ENCODE data around the gene APOC4.
"Not testable (repeated sequence)": the region's sequence is repeated elsewhere in the genome, so short reads cannot be mapped to it uniquely, and the experiment has no call there.

Gene APOC4

DNA sequence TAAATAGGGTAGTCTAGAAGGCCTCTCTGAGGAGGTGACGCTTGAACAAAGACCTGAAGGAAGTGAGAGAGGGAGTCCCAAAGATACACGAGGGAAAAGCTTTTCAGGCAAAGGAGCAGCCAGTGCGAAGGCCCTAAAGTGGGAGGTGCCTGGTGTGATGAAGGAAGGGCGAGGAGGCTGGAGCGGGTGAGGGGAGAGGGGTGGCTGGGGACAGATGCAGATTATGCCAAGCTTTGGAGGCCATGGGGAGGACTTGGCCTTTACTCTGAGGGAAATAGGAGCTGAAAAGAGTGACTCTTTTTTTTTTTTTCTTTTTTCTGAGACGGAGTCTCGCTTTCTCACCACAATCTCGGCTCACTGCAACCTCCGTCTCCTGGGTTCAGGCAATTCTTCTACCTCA is 16.1 kb downstream of the APOC4 start:
- DNase-seq (ENCODE audit: low read depth in 2 of 2): no peak

DNA sequence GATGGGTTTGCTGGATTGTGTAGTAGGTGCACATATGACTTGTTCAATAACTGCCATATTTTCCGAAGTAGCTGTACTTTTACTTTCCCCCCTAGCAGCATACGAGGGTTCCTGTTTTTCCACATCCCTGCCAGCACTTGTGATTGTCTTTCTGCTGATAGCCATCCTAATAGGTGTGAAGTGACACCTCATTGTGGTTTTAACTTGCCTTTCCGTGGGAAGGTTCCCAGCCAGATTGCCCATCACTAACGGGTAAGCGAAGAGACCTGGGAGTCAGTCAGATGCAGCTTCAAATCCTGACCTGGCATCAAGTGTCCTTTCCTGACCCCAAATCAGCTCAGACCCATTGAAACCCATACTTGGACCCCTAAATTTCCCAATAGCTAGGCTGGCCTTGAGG is 17.7 kb downstream of the APOC4 start:
- no peak for DNase-seq (ENCODE audit: low read depth in 2 of 2)

GRCh38 chr19:44960906-44961728 is 19.1 kb downstream of the APOC4 start:
- no peak for DNase-seq (ENCODE audit: low read depth in 2 of 2)

- DNase-seq (ENCODE audit: low read depth in 2 of 2): no peak
These were observed 19.8 kb downstream of the APOC4 start for GRCh38 chr19:44961821-44962220.

GRCh38 chr19:44968118-44968517 is 26.1 kb downstream of the APOC4 start:
- no peak for DNase-seq (ENCODE audit: low read depth in 2 of 2)

GRCh38 chr19:44968670-44969069 is 26.6 kb downstream of the APOC4 start:
- no peak for DNase-seq (ENCODE audit: low read depth in 2 of 2)

DNA sequence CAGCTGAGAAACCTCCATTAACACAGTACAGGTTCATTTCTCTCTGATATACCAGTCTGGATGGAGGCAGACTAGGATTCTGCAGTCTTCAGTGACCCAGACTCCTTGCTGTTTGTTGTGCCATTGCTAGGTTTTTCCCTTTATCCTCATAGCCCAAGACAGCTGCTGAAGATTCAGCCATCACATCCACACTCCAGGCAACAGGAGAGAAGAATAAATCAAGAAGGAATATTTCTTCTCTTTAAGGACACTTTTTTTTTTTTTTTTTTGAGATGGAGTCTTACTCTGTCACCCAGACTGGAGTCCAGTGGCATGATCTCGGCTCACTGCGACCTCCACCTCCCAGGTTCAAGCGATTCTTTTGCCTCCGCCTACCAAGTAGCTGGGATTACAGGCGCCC is 27.4 kb downstream of the APOC4 start:
- no peak for DNase-seq (ENCODE audit: low read depth in 2 of 2)

GRCh38 chr19:44971451-44971850 is 29.4 kb downstream of the APOC4 start:
- not testable (repeated sequence) for DNase-seq (ENCODE audit: low read depth in 2 of 2)

DNA sequence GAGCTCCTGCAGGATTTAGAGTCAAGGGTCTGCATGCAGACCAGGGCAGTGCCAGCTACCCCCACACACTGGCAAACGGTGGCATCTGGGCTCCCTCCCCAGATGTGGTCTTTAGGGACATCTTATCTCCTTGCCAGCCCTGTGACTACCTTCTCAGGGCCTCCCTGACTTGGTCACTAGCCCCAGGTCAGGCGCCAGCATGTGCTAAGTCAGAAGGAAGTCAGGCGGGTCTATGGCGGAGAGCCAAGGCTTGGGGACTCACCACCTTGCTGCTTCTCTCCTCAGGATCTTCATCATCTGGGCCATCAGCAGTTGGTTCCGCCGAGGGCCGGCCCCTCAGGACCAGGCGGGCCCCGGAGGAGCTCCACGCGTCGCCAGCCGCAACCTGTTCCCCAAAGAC is 30.8 kb downstream of the APOC4 start:
- DNase-seq (ENCODE audit: low read depth in 2 of 2): no peak

- no peak for DNase-seq (ENCODE audit: low read depth in 2 of 2)
These were observed 32.1 kb downstream of the APOC4 start for GRCh38 chr19:44973982-44974735.

- no peak for DNase-seq (ENCODE audit: low read depth in 2 of 2)
These were observed 32.8 kb downstream of the APOC4 start for GRCh38 chr19:44974857-44975256.

DNA sequence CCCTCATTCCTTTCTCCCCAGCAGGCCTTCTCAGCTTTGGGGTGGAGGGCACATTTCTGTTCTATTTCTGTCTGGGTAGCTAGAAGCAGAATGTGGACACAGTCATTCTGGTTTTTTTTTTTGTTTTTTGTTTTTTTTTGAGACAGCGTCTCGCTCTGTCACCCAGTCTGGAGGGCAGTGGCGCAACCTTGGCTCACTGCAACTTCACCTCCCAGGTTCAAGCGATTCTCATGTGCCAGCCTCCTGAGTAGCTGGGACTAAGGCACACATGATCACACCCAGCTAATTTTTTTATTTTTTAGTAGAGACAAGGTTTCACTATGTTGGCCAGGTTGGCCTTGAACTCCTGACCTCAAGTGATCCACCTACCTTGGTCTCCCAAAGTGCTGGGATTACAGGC is 33.4 kb downstream of the APOC4 start:
- DNase-seq (ENCODE audit: low read depth in 2 of 2): no peak

DNA sequence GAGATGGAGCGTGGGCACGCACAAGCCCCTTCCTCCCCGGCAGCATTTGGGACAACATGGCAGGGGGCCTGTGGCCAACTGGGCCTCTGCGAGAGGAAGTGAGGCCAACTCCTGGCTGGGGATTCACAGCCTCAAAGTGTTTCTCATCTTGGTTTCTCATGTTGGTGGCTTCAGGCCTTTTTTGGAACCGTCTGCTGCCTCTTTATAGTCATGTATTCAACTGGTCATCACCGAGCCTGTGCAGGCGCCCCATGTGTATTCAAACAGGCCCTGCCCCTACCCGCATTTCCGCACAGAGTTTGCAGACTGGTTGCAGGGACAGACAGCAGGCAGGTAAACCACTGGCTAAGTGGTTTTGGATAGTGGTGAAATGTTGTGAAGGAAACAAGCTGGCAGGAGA is 42.0 kb downstream of the APOC4 start:
- no peak for DNase-seq (ENCODE audit: low read depth in 2 of 2)

DNA sequence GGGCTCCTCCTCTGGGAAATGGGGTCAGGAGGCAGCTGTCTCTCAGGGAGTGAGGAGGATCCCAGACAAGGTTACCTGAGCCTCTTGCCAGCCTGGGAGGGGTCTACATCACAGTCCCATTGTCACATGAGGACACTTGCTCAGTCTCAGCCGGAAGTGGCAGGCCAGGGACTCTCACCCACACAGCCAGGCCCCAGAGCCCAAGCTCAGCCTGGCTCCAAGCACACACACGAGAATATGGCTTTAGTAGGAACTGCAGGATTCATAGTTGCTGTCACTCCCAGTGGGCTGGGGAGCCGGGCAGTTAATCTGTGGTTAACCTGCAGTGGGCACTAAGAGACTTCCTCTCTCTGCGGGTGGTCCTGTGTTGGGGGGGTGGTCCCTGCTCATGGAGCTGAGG is 43.4 kb downstream of the APOC4 start:
- no peak for DNase-seq (ENCODE audit: low read depth in 2 of 2)

DNA sequence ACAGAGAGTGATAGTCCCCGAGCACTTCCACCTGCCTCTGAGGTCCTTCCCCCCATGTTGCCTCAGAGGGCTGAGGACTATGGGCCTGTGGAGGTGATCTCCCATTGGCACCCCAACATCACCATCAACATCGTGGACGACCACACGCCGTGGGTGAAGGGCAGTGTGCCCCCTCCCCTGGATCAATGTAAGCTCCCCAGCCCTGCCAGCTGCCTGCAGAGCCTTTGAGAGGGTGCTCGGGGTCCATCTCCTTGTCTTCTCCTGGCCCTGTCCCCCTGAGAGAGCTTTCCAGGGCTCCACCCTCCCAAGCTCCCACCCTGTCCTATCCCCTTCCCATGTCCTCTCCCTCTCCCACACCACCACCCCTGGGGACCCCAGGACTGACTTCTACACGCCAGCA is 44.4 kb downstream of the APOC4 start:
- no peak for DNase-seq (ENCODE audit: low read depth in 2 of 2)

DNA sequence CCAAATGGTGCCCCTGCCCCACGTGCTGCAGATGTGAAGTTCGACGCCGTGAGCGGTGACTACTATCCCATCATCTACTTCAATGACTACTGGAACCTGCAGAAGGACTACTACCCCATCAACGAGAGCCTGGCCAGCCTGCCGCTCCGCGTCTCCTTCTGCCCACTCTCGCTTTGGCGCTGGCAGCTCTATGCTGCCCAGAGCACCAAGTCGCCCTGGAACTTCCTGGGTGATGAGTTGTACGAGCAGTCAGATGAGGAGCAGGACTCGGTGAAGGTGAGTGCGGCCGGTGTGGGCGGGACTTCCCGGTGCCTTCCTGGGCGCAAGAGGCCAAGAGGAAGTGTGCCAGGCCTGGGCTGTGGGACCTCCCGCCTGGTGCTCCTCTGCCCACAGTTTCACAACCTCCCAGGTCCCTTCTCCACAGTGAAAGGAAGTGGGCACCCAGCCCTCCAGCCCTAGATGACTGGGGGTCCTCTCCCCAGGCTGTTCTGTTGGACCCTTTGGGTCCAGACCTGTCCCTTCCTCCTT is 45.2 kb downstream of the APOC4 start:
- DNase-seq (ENCODE audit: low read depth in 2 of 2): no peak

DNA sequence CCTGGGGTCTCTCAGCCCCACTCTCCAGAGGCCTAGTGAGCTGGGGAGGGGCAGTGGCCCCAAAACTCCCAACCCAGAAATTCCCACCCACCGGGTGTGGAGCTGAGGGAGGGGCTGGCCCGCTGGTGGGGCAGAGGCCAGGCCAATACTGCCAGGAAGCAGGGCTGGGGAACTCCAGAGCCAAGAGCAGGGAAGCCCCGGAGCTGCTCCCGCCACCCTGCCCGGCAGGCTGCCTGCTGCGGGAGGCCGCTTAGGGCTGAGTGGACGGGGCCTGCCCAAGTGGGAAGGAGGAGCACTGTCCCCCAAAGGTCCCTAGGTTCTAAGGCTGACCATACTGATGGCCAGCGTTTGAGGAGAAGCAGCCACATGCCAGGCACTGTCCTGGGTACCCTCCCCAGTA is 46.2 kb downstream of the APOC4 start:
- no peak for DNase-seq (ENCODE audit: low read depth in 2 of 2)

DNA sequence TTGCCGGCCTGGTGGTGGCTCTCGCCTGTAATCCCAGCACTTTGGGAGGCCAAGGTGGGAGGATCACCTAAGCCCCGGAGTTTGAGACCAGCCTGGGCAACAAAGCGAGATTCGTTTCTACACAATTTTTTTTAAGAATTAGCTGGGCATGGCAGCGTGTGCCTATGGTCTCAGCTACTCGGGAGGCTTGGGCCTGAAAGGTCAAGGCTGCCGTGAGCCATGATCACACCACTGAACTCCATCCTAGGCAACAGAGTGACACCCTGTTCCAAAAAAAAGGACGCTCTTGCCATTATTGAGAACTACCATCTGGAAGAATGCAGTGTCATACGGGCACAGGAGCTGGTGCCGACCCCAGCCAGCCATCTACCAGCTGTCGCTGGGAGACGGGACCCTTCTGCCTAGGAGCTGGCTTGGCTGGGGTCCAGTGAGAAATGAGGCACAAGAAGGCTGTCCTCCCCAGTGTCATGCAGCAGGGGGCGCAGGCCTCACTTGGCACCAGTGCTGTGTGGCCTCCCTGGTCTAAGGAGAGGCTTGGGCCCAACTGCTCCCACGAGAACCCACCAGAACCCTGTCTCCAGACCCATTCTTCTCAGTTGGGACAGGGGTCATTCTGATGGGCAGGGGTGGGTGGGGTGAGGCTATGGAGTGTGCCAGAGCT is 47.0 kb downstream of the APOC4 start:
- peak; percentile 19 to 27 for DNase-seq (ENCODE audit: low read depth in 2 of 2)

GRCh38 chr19:44990459-44990858 is 48.4 kb downstream of the APOC4 start:
- DNase-seq (ENCODE audit: low read depth in 2 of 2): no peak

DNA sequence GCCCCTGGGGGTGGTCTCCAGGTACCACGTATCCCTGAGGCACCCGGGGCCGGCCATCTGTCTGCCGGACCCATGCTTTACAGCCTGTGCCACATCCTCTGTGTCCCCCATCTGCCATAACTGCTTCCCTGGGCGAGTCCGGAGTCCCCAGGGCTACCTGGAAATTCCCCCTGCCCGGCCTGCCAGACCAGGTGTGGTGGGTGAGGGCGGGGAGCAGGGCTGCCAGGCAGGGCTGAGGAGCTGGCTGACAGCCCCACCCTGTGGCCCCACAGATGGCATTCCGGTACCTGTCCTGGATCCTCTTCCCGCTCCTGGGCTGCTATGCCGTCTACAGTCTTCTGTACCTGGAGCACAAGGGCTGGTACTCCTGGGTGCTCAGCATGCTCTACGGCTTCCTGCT is 48.9 kb downstream of the APOC4 start:
- no peak for DNase-seq (ENCODE audit: low read depth in 2 of 2)

DNA sequence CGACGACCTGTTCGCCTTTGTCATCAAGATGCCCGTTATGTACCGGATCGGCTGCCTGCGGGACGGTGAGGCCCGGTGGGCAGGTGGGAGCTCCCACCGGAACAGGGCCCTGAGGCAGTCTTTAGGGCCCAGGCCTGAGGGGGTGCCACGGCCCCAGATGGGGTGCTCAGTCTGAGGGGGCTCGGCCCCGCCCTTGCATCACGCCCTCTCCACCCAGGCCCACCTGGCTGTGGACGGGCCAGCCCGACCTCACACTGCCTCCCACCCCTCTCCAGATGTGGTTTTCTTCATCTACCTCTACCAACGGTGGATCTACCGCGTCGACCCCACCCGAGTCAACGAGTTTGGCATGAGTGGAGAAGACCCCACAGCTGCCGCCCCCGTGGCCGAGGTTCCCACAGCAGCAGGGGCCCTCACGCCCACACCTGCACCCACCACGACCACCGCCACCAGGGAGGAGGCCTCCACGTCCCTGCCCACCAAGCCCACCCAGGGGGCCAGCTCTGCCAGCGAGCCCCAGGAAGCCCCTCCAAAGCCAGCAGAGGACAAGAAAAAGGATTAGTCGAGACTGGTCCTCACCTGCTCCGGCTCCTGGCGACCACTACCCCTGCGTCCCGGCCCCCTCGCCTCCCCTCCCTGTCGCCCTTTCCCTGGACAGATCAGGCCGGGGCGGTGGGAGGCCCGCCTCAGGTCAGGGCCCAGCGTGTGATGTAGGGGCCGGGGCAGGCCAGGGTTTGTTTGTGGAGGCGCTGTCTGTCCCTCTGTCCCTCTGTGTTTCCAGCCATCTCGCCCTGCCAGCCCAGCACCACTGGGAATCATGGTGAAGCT is 50.5 kb downstream of the APOC4 start:
- no peak for DNase-seq (ENCODE audit: low read depth in 2 of 2)

DNA sequence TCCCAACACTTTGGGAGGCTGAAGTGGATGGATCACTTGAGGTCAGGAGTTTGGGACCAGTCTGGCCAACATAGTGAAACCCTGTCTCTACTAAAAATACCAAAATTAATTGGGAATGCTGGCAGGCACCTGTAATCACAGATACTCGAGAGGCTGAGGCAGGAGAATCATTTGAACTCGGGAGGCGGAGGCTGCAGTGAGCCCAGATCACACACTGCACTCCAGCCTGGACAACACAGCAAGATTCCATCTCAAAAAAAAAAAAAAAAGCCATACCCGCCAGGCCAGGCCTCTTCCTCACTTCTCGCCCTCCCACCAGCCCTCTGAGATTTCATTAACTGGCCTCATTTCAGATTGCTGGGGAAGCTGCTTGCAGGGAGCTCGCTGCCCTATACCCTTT is 51.5 kb downstream of the APOC4 start:
- no peak for DNase-seq (ENCODE audit: low read depth in 2 of 2)

Data from fibroblast of skin of left quadriceps (primary cell).